Measurements from ENCODE around the gene SLC25A6. TPM values are rescaled to one million over a fixed set of nuclear protein-coding genes. Genes with fewer than 3 reads are reported as not detected.
A peak's percentile ranks its signal among the peaks of the same experiment; 100 is the strongest.

SLC25A6 gene
- polyA plus RNA-seq, 3 donors = 442 to 769 (median 449) TPM

- Histone ChIP-seq H3K27me3 (ENCODE audit: control insufficient read depth in 2 of 2, insufficient read depth in 2 of 2, low read length in 2 of 2) (no peaks in the 10 kb centered on the region), H2AFZ (ENCODE audit: insufficient read depth, low read depth, low read length, poor library complexity, severe bottlenecking) (no peak overlapping the region), H3K27ac (ENCODE audit: low read depth in 1 of 2, low read length in 2 of 2) (peak overlapping the region in 1 of 2 donors; percentile 95), H3K4me1 (ENCODE audit: control insufficient read depth in 1 of 2, insufficient read depth in 2 of 2, low read length in 2 of 2) (peaks cover 17 to 34% of the 10 kb centered on the region in 2 donors), H3K4me3 (replicated peaks in 1 of 3; ENCODE audit: low read depth in 2 of 3, low read length in 3 of 3) (peak overlapping the region; percentile 76 to 98 (median 93)), H3K79me2 (ENCODE audit: insufficient read depth, low read length) (peaks cover 90% of the 10 kb centered on the region), H3K4me2 (replicated peaks; ENCODE audit: extremely low read depth, low read length, poor library complexity, severe bottlenecking) (peak overlapping the region; percentile 94), H3K9ac (ENCODE audit: insufficient read depth, low read length, poor library complexity, severe bottlenecking) (peak overlapping the region; percentile 97), H4K20me1 (ENCODE audit: insufficient read depth, low read length) (peaks cover 72% of the 10 kb centered on the region), H3K36me3 (replicated peaks in 1 of 2; ENCODE audit: control insufficient read depth in 1 of 2, insufficient read depth in 2 of 2, low read length in 2 of 2) (peaks cover 46 to 54% of the 10 kb centered on the region in 2 donors), H3K9me3 (replicated peaks in 1 of 2; ENCODE audit: control insufficient read depth in 1 of 2, insufficient read depth in 1 of 2, low read length in 2 of 2) (no peaks in the 10 kb centered on the region)
- Mint-ChIP-seq H3K4me1 (peaks cover 22% of the 10 kb centered on the region), H3K9me3 (no peaks in the 10 kb centered on the region), H3K4me3 (peak overlapping the region; percentile 89 to 90), H3K27me3 (ENCODE audit: low read depth in 3 of 3) (peaks cover 0 to 2% (median 0%) of the 10 kb centered on the region in 3 donors), H3K27ac (peak overlapping the region; percentile 78 to 97 (median 93)), H3K36me3 (peaks cover 48 to 60% of the 10 kb centered on the region in 2 donors)
- TF ChIP-seq CTCF (IDR thresholded peaks at IDR 0.05) = no peak
- peak in 2 of 3 donors; percentile 87 to 89 for DNase-seq
- WGBS (ENCODE audit: insufficient coverage) = 0% methylated on average over 19 of the region's 19 CpGs
- intact Hi-C loops (cut with micrococcal nuclease) = loop anchor here (5.0 to 10.0 kb wide), 4 partner anchors 61 to 203 kb away; partner anchors contain the start of genes AKAP17A (in 1 of the 2) and ASMTL (in 1 of the 2)
These were observed 575 bp downstream of the SLC25A6 start for GRCh38 chrX:1391370-1391706.

- Mint-ChIP-seq H3K4me3 (peak overlapping the region; percentile 89 to 90), H3K27ac (peak overlapping the region; percentile 78 to 97 (median 93)), H3K27me3 (ENCODE audit: low read depth in 3 of 3) (peaks cover 0 to 2% (median 0%) of the 10 kb centered on the region in 3 donors), H3K4me1 (peaks cover 22% of the 10 kb centered on the region), H3K9me3 (no peaks in the 10 kb centered on the region), H3K36me3 (peaks cover 47 to 60% of the 10 kb centered on the region in 2 donors)
- intact Hi-C loops (cut with micrococcal nuclease) = loop anchor here (5.0 to 10.0 kb wide), 4 partner anchors 62 to 204 kb away; partner anchors contain the start of genes AKAP17A (in 1 of the 2) and ASMTL (in 1 of the 2)
- Histone ChIP-seq H3K9me3 (replicated peaks in 1 of 2; ENCODE audit: control insufficient read depth in 1 of 2, insufficient read depth in 1 of 2, low read length in 2 of 2) (no peaks in the 10 kb centered on the region), H3K27ac (ENCODE audit: low read depth in 1 of 2, low read length in 2 of 2) (peak overlapping the region in 1 of 2 donors; percentile 95), H3K27me3 (ENCODE audit: control insufficient read depth in 2 of 2, insufficient read depth in 2 of 2, low read length in 2 of 2) (no peaks in the 10 kb centered on the region), H3K4me1 (ENCODE audit: control insufficient read depth in 1 of 2, insufficient read depth in 2 of 2, low read length in 2 of 2) (peaks cover 17 to 34% of the 10 kb centered on the region in 2 donors), H4K20me1 (ENCODE audit: insufficient read depth, low read length) (peaks cover 74% of the 10 kb centered on the region), H3K4me3 (replicated peaks in 1 of 3; ENCODE audit: low read depth in 2 of 3, low read length in 3 of 3) (peak overlapping the region; percentile 76 to 98 (median 93)), H3K4me2 (replicated peaks; ENCODE audit: extremely low read depth, low read length, poor library complexity, severe bottlenecking) (peak overlapping the region; percentile 94), H2AFZ (ENCODE audit: insufficient read depth, low read depth, low read length, poor library complexity, severe bottlenecking) (no peak overlapping the region), H3K79me2 (ENCODE audit: insufficient read depth, low read length) (peaks cover 90% of the 10 kb centered on the region), H3K36me3 (replicated peaks in 1 of 2; ENCODE audit: control insufficient read depth in 1 of 2, insufficient read depth in 2 of 2, low read length in 2 of 2) (peaks cover 50 to 54% of the 10 kb centered on the region in 2 donors), H3K9ac (ENCODE audit: insufficient read depth, low read length, poor library complexity, severe bottlenecking) (peak overlapping the region; percentile 97)
- WGBS (ENCODE audit: insufficient coverage) = 55% methylated on average over 22 of the region's 30 CpGs
- DNase-seq = no peak
- TF ChIP-seq CTCF (IDR thresholded peaks at IDR 0.05) = no peak
These were observed 1.1 kb downstream of the SLC25A6 start for GRCh38 chrX:1390621-1391369.

Data from CD14-positive monocyte (primary cell).